ENCODE measurements around the gene TTYH1. TPM values are rescaled to one million over a fixed set of nuclear protein-coding genes. Genes with fewer than 3 reads are reported as not detected.

TTYH1 gene
- total and polyA plus RNA-seq, 3 donors from 2014 or later = 126 to 248 (median 226) TPM

- H3K9me3 ChIP-seq = no peaks in the 10 kb centered on the region
- TF ChIP-seq POLR2A (IDR thresholded peaks at IDR 0.05) (no peak), CTCF (IDR thresholded peaks at IDR 0.05) (peak in 1 of 3 experiments; percentile 27)
- DNase-seq = peak; percentile 78
- H3K27ac ChIP-seq = no peak overlapping the region
- H3K4me3 ChIP-seq = peak overlapping the region in 1 of 2 donors; percentile 29
- H3K27me3 ChIP-seq = no peaks in the 10 kb centered on the region
- no peaks in the 10 kb centered on the region for H3K36me3 ChIP-seq (ENCODE audit: low read depth, missing control alignments)
- 8% methylated on average over 30 to 38 of the region's 43 CpGs for WGBS, 2 donors
- H3K4me1 ChIP-seq = peaks cover 31% of the 10 kb centered on the region
- intact Hi-C loops (cut with DNase I; ENCODE audit: low total_unique reads) = no loop called here
Observed at GRCh38 chr19:54430306-54431254, 15.3 kb downstream of the TTYH1 start.

- WGBS, 2 donors = 11 to 20% methylated on average over 11 of the region's 11 CpGs
- no peaks in the 10 kb centered on the region for H3K27me3 ChIP-seq
- no peak overlapping the region for H3K27ac ChIP-seq
Observed at GRCh38 chr19:54431255-54431838, 16.1 kb downstream of the TTYH1 start.

GRCh38 chr19:54432144-54432738 lies 17.0 kb downstream of the TTYH1 start:
- DNase-seq = no peak
- intact Hi-C loops (cut with DNase I; ENCODE audit: low total_unique reads) = no loop called here
- no peak overlapping the region for H3K27ac ChIP-seq

More at GRCh38 chr19:54431255-54431838, 16.1 kb downstream of the TTYH1 start:
- peaks cover 38% of the 10 kb centered on the region for H3K4me1 ChIP-seq
- peak; percentile 70 for DNase-seq
- no peaks in the 10 kb centered on the region for H3K9me3 ChIP-seq
- intact Hi-C loops (cut with DNase I; ENCODE audit: low total_unique reads) = no loop called here
- peak overlapping the region in 1 of 2 donors; percentile 29 for H3K4me3 ChIP-seq
- TF ChIP-seq POLR2A (IDR thresholded peaks at IDR 0.05) = no peak
- no peak for TF ChIP-seq CTCF (IDR thresholded peaks at IDR 0.05)
- no peaks in the 10 kb centered on the region for H3K36me3 ChIP-seq (ENCODE audit: low read depth, missing control alignments)

GRCh38 chr19:54433697-54434096 lies 18.4 kb downstream of the TTYH1 start:
- no peak for TF ChIP-seq CTCF (IDR thresholded peaks at IDR 0.05)
- TF ChIP-seq POLR2A (IDR thresholded peaks at IDR 0.05) = no peak
- no peak overlapping the region for H3K27ac ChIP-seq
- intact Hi-C loops (cut with DNase I; ENCODE audit: low total_unique reads) = no loop called here
- no peaks in the 10 kb centered on the region for H3K27me3 ChIP-seq
- WGBS, 2 donors = 92 to 97% methylated on average over 3 to 5 of the region's 5 CpGs
- no peaks in the 10 kb centered on the region for H3K36me3 ChIP-seq (ENCODE audit: low read depth, missing control alignments)
- H3K4me1 ChIP-seq = peaks cover 42% of the 10 kb centered on the region
- no peaks in the 10 kb centered on the region for H3K9me3 ChIP-seq
- DNase-seq = no peak
- no peak overlapping the region for H3K4me3 ChIP-seq

More at GRCh38 chr19:54432144-54432738, 17.0 kb downstream of the TTYH1 start:
- H3K27me3 ChIP-seq = no peaks in the 10 kb centered on the region
- peaks cover 42% of the 10 kb centered on the region for H3K4me1 ChIP-seq
- 79 to 89% methylated on average over 10 of the region's 10 CpGs for WGBS, 2 donors
- no peak overlapping the region for H3K4me3 ChIP-seq
- no peaks in the 10 kb centered on the region for H3K36me3 ChIP-seq (ENCODE audit: low read depth, missing control alignments)
- TF ChIP-seq CTCF (IDR thresholded peaks at IDR 0.05) (no peak), POLR2A (IDR thresholded peaks at IDR 0.05) (no peak)
- no peaks in the 10 kb centered on the region for H3K9me3 ChIP-seq

Measured in testis (tissue), 3 donors.